Measurements from ENCODE around the gene AKIP1.

The AKIP1 gene

GRCh38 chr11:8962841-8963240, 51.9 kb downstream of the AKIP1 start:
- no peak for DNase-seq

GRCh38 chr11:8963569-8964323, 52.8 kb downstream of the AKIP1 start:
- peak; percentile 31 to 87 for DNase-seq

DNA sequence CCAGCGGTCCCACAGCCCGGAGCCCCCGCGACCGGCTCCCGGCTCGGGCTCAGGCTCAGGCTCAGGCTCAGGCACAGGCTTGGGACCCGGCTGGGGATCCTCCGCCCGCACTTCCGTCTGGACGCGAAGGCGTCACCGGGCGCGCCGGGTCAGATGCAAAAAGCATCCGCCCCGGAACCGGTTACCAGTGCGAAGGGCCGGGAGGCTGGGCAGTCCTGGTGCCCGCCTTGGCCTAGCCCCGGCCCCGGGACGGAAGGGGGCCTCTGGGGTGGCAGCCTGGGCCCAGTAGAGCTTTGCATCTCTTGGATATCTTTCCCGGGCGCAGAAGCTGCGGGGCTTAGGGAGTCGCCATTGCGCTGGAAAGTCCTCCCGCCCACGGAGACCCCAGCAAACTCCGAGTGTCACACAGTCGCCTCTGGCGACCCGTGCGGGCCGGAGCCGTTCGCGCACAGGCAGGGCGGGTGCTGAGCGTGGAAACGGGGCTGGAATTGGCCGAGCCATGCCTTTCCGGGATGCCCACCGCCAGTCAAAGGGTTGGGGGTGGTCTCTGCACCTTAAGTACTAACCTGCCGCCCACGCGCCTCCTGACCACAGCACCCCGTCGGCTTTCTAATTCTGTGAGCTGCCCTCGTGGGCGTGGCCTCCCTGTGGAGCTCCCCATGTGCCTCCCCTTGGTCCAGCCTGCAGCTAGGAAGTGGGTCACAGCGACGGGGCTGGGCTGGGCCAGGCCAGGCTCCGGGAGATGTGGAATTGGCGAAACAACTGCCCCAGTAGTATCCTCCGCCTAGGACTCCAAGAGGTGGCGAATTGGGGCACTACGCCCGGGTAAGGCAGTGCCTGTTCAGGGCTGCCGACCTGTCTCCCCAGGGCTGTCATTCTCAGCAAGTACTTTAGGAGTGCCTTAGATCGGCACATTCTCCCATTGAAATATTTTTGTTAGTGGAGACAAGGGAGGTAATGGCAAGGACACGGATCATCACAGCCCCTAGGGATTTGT, 53.6 kb downstream of the AKIP1 start, which contains the start of gene TMEM9B:
TMEM9B (minus strand) TSS at position 119 of the 997 bp plus-strand sequence. CDS start 129 bp downstream, outside the sequence.
- DNase-seq: peak; percentile 16 to 87

DNA sequence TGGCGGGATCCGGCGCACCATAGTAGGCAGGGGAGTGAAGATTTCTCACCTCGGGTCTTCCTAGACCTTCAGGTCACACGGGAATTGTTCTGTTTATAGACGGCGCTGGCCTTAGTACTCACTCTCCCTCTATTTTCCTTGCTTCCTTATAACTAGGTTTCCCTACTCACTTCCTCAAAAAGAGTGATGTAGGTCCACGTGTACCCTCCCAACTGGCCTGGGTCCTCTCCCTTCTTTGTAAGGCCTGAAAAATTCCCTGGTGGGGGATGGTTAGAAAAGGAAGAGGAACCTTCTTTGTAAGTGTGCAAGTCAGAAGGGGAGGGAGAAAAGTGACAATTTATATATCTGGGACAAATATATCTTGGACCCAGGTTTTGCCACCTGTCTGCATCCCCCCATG, 56.2 kb downstream of the AKIP1 start:
- no peak for DNase-seq
